Naive thymus-derived CD4-positive, alpha-beta T cell (primary cell): Measurements from ENCODE around the gene SCYGR3. TPM values are rescaled to one million over a fixed set of nuclear protein-coding genes. Genes with fewer than 3 reads are reported as not detected.

Experiments
- ATAC-seq: fragments of 150-1000 bp; cut with Tn5 transposase; 2 replicates; pipeline ENCODE4 v1.10.0; 2021; ENCODE audit warnings: mild to moderate bottlenecking, moderate library complexity
- CTCF ChIA-PET: fragments of 350-600 bp; sonication (Branson Sonifier 250); formaldehyde crosslinking; loops from one replicate; lab custom pipeline; 2021; ENCODE audit warnings: antibody characterized with exemption; lab: Charles Lee
- POLR2A ChIA-PET: fragments of 350-600 bp; sonication (Branson Sonifier 250); formaldehyde crosslinking; loops from one replicate; lab custom pipeline; 2021; ENCODE audit warnings: antibody characterized with exemption, inconsistent platforms; lab: Charles Lee
- DNase-seq, 9 donors: peaks; one replicate each; pipeline versions ENCODE4 v3.0.0 to v3.0.0-alpha.2; 2020 to 2022; ENCODE audit warnings: mixed read lengths in 1 of 9
- H3K27ac ChIP-seq: one replicate; pipeline ENCODE4 v1.7.0; 2013; ENCODE audit warnings: mild to moderate bottlenecking, low read depth, low read length, moderate library complexity
- H3K27me3 ChIP-seq, 2 donors: one replicate each; pipeline ENCODE4 v1.7.0; 2013; ENCODE audit warnings: low read length in 2 of 2, mild to moderate bottlenecking in 2 of 2, moderate library complexity in 2 of 2; ENCODE audit not compliant: control insufficient read depth in 2 of 2, insufficient read depth in 2 of 2
- H3K36me3 ChIP-seq, 3 experiments: 1 replicate in 2 of 3; 2 replicates in 1 of 3; pipeline ENCODE4 v1.7.0; 2013; ENCODE audit warnings: low read length in 3 of 3, mild to moderate bottlenecking in 3 of 3, moderate library complexity in 1 of 3; ENCODE audit not compliant: insufficient read depth in 3 of 3, control insufficient read depth in 2 of 3
- H3K4me1 ChIP-seq, 2 donors: one replicate each; pipeline ENCODE4 v1.7.0; 2013; ENCODE audit warnings: low read length in 2 of 2, mild to moderate bottlenecking in 2 of 2, moderate library complexity in 1 of 2; ENCODE audit not compliant: control insufficient read depth in 2 of 2, insufficient read depth in 2 of 2
- H3K4me3 ChIP-seq: 2 replicates; pipeline ENCODE4 v1.7.0; 2013; ENCODE audit warnings: mild to moderate bottlenecking, low read length
- H3K9me3 ChIP-seq, 3 experiments: 1 replicate in 2 of 3; 2 replicates in 1 of 3; pipeline ENCODE4 v1.7.0; 2013; ENCODE audit warnings: low read length in 3 of 3; ENCODE audit not compliant: control insufficient read depth in 2 of 3
- H3K27ac Mint-ChIP-seq, 9 donors: one replicate each; pipeline ENCODE4 v1.8.0; 2020 to 2022; ENCODE audit warnings: mixed read lengths in 9 of 9, mild to moderate bottlenecking in 8 of 9, moderate library complexity in 5 of 9, inconsistent platforms in 2 of 9
- H3K27me3 Mint-ChIP-seq, 5 donors: one replicate each; pipeline ENCODE4 v1.8.0; 2021 to 2022; ENCODE audit warnings: mixed read lengths in 5 of 5, mild to moderate bottlenecking in 1 of 5
- H3K36me3 Mint-ChIP-seq, 5 donors: one replicate each; pipeline ENCODE4 v1.8.0; 2020 to 2022; ENCODE audit warnings: mixed read lengths in 5 of 5, mild to moderate bottlenecking in 3 of 5, inconsistent platforms in 1 of 5
- H3K4me1 Mint-ChIP-seq, 7 donors: one replicate each; pipeline ENCODE4 v1.8.0; 2020 to 2022; ENCODE audit warnings: mixed read lengths in 7 of 7, mild to moderate bottlenecking in 3 of 7, inconsistent platforms in 1 of 7
- H3K4me3 Mint-ChIP-seq, 10 donors: one replicate each; pipeline ENCODE4 v1.8.0; 2020 to 2022; ENCODE audit warnings: mild to moderate bottlenecking in 10 of 10, mixed read lengths in 10 of 10, moderate library complexity in 6 of 10, inconsistent platforms in 2 of 10
- H3K9me3 Mint-ChIP-seq, 11 donors: one replicate each; pipeline ENCODE4 v1.8.0; 2020 to 2022; ENCODE audit warnings: mixed read lengths in 11 of 11, mild to moderate bottlenecking in 4 of 11, inconsistent platforms in 1 of 11, moderate library complexity in 1 of 11
- intact Hi-C, 2 donors: fragments of 100-400 bp; cut with micrococcal nuclease; formaldehyde crosslinking; loops; one replicate each; pipeline ENCODE4 v1.15.1; 2023
- polyA plus RNA-seq, 2 donors: library from polyadenylated mRNA; unstranded; fragments of 300-500 nt; fragmentation: Illumina TruSeq; gene quantifications; one replicate each; pipeline ENCODE4 v1.2.3, GENCODE V29; 2021
- total RNA-seq, 6 experiments: library from RNA in 5 of 6; stranded (reverse) in 5 of 6; gene quantifications; 1 replicate in 5 of 6; 2 replicates in 1 of 6; pipeline ENCODE4 v1.2.3 and lab custom pipeline; 2021 to 2026

Gene SCYGR3
- total and polyA plus RNA-seq, 7 experiments from 2014 or later, result not detected

- H3K27ac Mint-ChIP-seq, result no peak overlapping the region
- H3K4me1 Mint-ChIP-seq, result no peaks in the 10 kb centered on the region
- CTCF ChIA-PET, result no interaction called here
- H3K27me3 ChIP-seq, result no peaks in the 10 kb centered on the region
- H3K4me3 Mint-ChIP-seq, result no peak overlapping the region
- intact Hi-C loops, result no loop called here
- H3K9me3 Mint-ChIP-seq, result no peaks in the 10 kb centered on the region
- POLR2A ChIA-PET, result no interaction called here
- H3K36me3 ChIP-seq, result no peaks in the 10 kb centered on the region
- H3K27ac ChIP-seq, result no peak overlapping the region
- H3K4me3 ChIP-seq, result no peak overlapping the region
- DNase-seq (no peak), ATAC-seq (no peak)
- no peaks in the 10 kb centered on the region for H3K36me3 Mint-ChIP-seq
- no peaks in the 10 kb centered on the region for H3K4me1 ChIP-seq
- no peaks in the 10 kb centered on the region for H3K9me3 ChIP-seq
- peaks cover 7 to 16% (median 10%) of the 10 kb centered on the region in 5 donors for H3K27me3 Mint-ChIP-seq
Observed at GRCh38 chr2:227653419-227653818, 38.8 kb upstream of the SCYGR3 start.

GRCh38 chr2:227643990-227644551, 29.4 kb upstream of the SCYGR3 start:
- H3K27ac Mint-ChIP-seq, result no peak overlapping the region
- Histone ChIP-seq H3K36me3 (no peaks in the 10 kb centered on the region), H3K4me3 (no peak overlapping the region), H3K27ac (no peak overlapping the region), H3K27me3 (no peaks in the 10 kb centered on the region), H3K4me1 (no peaks in the 10 kb centered on the region), H3K9me3 (no peaks in the 10 kb centered on the region)
- no peak for ATAC-seq
- H3K36me3 Mint-ChIP-seq, result no peaks in the 10 kb centered on the region
- intact Hi-C loops, result no loop called here
- peaks cover 0 to 12% (median 11%) of the 10 kb centered on the region in 5 donors for H3K27me3 Mint-ChIP-seq
- no peaks in the 10 kb centered on the region for H3K9me3 Mint-ChIP-seq
- H3K4me3 Mint-ChIP-seq, result no peak overlapping the region
- POLR2A ChIA-PET, result no interaction called here
- no peak for DNase-seq
- CTCF ChIA-PET, result no interaction called here
- H3K4me1 Mint-ChIP-seq, result no peaks in the 10 kb centered on the region

- ChIA-PET POLR2A (no interaction called here), CTCF (no interaction called here)
- Histone ChIP-seq H3K36me3 (no peaks in the 10 kb centered on the region), H3K4me1 (no peaks in the 10 kb centered on the region), H3K9me3 (no peaks in the 10 kb centered on the region), H3K4me3 (no peak overlapping the region), H3K27me3 (no peaks in the 10 kb centered on the region), H3K27ac (no peak overlapping the region)
- peaks cover 3 to 9% (median 6%) of the 10 kb centered on the region in 5 donors for H3K27me3 Mint-ChIP-seq
- H3K27ac Mint-ChIP-seq, result no peak overlapping the region
- DNase-seq (no peak), ATAC-seq (no peak)
- no peaks in the 10 kb centered on the region for H3K4me1 Mint-ChIP-seq
- intact Hi-C loops, result no loop called here
- no peaks in the 10 kb centered on the region for H3K36me3 Mint-ChIP-seq
- no peaks in the 10 kb centered on the region for H3K9me3 Mint-ChIP-seq
- H3K4me3 Mint-ChIP-seq, result no peak overlapping the region
Observed at GRCh38 chr2:227642656-227643055, 28.0 kb upstream of the SCYGR3 start.

- Histone ChIP-seq H3K4me1 (no peaks in the 10 kb centered on the region), H3K36me3 (no peaks in the 10 kb centered on the region), H3K27me3 (no peaks in the 10 kb centered on the region), H3K4me3 (no peak overlapping the region), H3K9me3 (no peaks in the 10 kb centered on the region), H3K27ac (no peak overlapping the region)
- POLR2A ChIA-PET, result no interaction called here
- Mint-ChIP-seq H3K36me3 (no peaks in the 10 kb centered on the region), H3K4me3 (no peak overlapping the region), H3K4me1 (no peaks in the 10 kb centered on the region), H3K9me3 (no peaks in the 10 kb centered on the region), H3K27ac (no peak overlapping the region), H3K27me3 (peaks cover 0 to 16% (median 9%) of the 10 kb centered on the region in 5 donors)
- ATAC-seq (no peak), DNase-seq (no peak)
- intact Hi-C loops, result no loop called here
- CTCF ChIA-PET, result no interaction called here
Observed at GRCh38 chr2:227634201-227634600, 19.6 kb upstream of the SCYGR3 start.

GRCh38 chr2:227632827-227633226, 18.2 kb upstream of the SCYGR3 start:
- CTCF ChIA-PET, result no interaction called here
- H3K27ac Mint-ChIP-seq, result no peak overlapping the region

GRCh38 chr2:227630322-227630721, 15.7 kb upstream of the SCYGR3 start:
- intact Hi-C loops, result no loop called here

More at GRCh38 chr2:227632827-227633226, 18.2 kb upstream of the SCYGR3 start:
- H3K4me1 ChIP-seq, result no peaks in the 10 kb centered on the region
- Mint-ChIP-seq H3K4me3 (no peak overlapping the region), H3K27me3 (peaks cover 0 to 21% (median 9%) of the 10 kb centered on the region in 5 donors), H3K4me1 (no peaks in the 10 kb centered on the region), H3K9me3 (no peaks in the 10 kb centered on the region), H3K36me3 (no peaks in the 10 kb centered on the region)
- intact Hi-C loops, result no loop called here
- H3K27me3 ChIP-seq, result no peaks in the 10 kb centered on the region
- no peaks in the 10 kb centered on the region for H3K36me3 ChIP-seq
- no peaks in the 10 kb centered on the region for H3K9me3 ChIP-seq
- no peak for ATAC-seq
- H3K4me3 ChIP-seq, result no peak overlapping the region
- POLR2A ChIA-PET, result no interaction called here
- DNase-seq, result no peak
- no peak overlapping the region for H3K27ac ChIP-seq

GRCh38 chr2:227629435-227629834, 14.8 kb upstream of the SCYGR3 start:
- Histone ChIP-seq H3K27me3 (no peaks in the 10 kb centered on the region), H3K27ac (no peak overlapping the region), H3K4me3 (no peak overlapping the region), H3K9me3 (no peaks in the 10 kb centered on the region), H3K36me3 (no peaks in the 10 kb centered on the region), H3K4me1 (no peaks in the 10 kb centered on the region)
- POLR2A ChIA-PET, result no interaction called here
- intact Hi-C loops, result no loop called here
- no peak for DNase-seq
- CTCF ChIA-PET, result no interaction called here
- no peaks in the 10 kb centered on the region for H3K36me3 Mint-ChIP-seq
- H3K4me3 Mint-ChIP-seq, result no peak overlapping the region
- H3K27ac Mint-ChIP-seq, result no peak overlapping the region
- ATAC-seq, result no peak
- H3K4me1 Mint-ChIP-seq, result no peaks in the 10 kb centered on the region
- H3K27me3 Mint-ChIP-seq, result peaks cover 0 to 18% (median 9%) of the 10 kb centered on the region in 5 donors
- no peaks in the 10 kb centered on the region for H3K9me3 Mint-ChIP-seq

More at GRCh38 chr2:227630322-227630721, 15.7 kb upstream of the SCYGR3 start:
- Histone ChIP-seq H3K9me3 (no peaks in the 10 kb centered on the region), H3K27ac (no peak overlapping the region), H3K27me3 (no peaks in the 10 kb centered on the region), H3K4me3 (no peak overlapping the region), H3K4me1 (no peaks in the 10 kb centered on the region), H3K36me3 (no peaks in the 10 kb centered on the region)
- CTCF ChIA-PET, result no interaction called here
- Mint-ChIP-seq H3K36me3 (no peaks in the 10 kb centered on the region), H3K4me1 (no peaks in the 10 kb centered on the region), H3K27ac (no peak overlapping the region), H3K4me3 (no peak overlapping the region), H3K9me3 (no peaks in the 10 kb centered on the region), H3K27me3 (peaks cover 0 to 20% (median 9%) of the 10 kb centered on the region in 5 donors)
- POLR2A ChIA-PET, result no interaction called here
- ATAC-seq (no peak), DNase-seq (no peak)
